Neural crest cell (in vitro differentiated cells): Measurements from ENCODE around the gene NUP210L. TPM values are rescaled to one million over a fixed set of nuclear protein-coding genes. Genes with fewer than 3 reads are reported as not detected.

Experiments used
- DNase-seq: peaks from one replicate; pipeline ENCODE4 v3.0.0; 2021; ENCODE audit warnings: low read depth, mixed read lengths, low spot score
- H3K27ac Mint-ChIP-seq: one replicate; pipeline ENCODE4 v1.8.0; 2021; ENCODE audit warnings: mild to moderate bottlenecking, mixed read lengths; ENCODE audit not compliant: unreplicated experiment
- H3K27me3 Mint-ChIP-seq: 2 replicates; pipeline ENCODE4 v1.8.0; 2021; ENCODE audit warnings: low read depth, mild to moderate bottlenecking, mixed read lengths
- H3K36me3 Mint-ChIP-seq: 2 replicates; pipeline ENCODE4 v1.8.0; 2021; ENCODE audit warnings: low read depth, mild to moderate bottlenecking, mixed read lengths
- H3K4me1 Mint-ChIP-seq: 2 replicates; pipeline ENCODE4 v1.8.0; 2021; ENCODE audit warnings: mixed read lengths
- H3K4me3 Mint-ChIP-seq: one replicate; pipeline ENCODE4 v1.8.0; 2021; ENCODE audit warnings: mild to moderate bottlenecking, mixed read lengths
- H3K9me3 Mint-ChIP-seq: 2 replicates; pipeline ENCODE4 v1.8.0; 2021; ENCODE audit warnings: mixed read lengths
- total RNA-seq: library from RNA; stranded (reverse); gene quantifications from 2 replicates; pipeline ENCODE4 v1.2.1, GENCODE V29; 2021
- TF ChIP-seq, protein P1 (sequence below): fragments of 200-600 bp; sonication (generic); conservative IDR thresholded peaks from 2 replicates; pipeline ENCODE4 v1.5.0; 2021; ENCODE audit warnings: antibody characterized with exemption, mild to moderate bottlenecking

Gene NUP210L
- total RNA-seq, 1 donor from 2014 or later = 0.05 TPM

DNA sequence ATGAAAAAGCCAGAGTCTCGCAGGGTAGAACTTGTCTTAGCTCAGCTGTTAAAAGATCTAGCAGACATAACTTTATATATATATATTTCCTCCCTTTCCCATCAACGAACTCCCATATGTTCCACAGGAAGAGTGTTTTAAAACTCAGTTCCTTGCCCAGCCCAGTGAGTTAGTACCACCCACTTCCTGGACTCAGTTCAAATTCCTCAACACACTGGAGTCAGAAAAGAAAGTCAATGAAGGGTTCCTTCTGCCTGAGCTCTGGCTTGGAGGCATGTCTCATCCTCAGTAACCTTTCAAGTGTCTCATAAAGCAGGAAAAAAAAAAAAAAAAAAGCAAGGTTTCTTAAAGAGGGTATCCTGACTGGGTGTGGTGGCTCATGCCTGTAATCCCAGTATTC lies 21.5 kb upstream of the NUP210L start:
- Mint-ChIP-seq H3K27ac (no peak overlapping the region), H3K27me3 (no peaks in the 10 kb centered on the region), H3K9me3 (no peaks in the 10 kb centered on the region), H3K4me1 (peaks cover 40% of the 10 kb centered on the region), H3K4me3 (peak overlapping the region; percentile 15), H3K36me3 (peaks cover 15% of the 10 kb centered on the region)
- TF ChIP-seq, protein P1, sequence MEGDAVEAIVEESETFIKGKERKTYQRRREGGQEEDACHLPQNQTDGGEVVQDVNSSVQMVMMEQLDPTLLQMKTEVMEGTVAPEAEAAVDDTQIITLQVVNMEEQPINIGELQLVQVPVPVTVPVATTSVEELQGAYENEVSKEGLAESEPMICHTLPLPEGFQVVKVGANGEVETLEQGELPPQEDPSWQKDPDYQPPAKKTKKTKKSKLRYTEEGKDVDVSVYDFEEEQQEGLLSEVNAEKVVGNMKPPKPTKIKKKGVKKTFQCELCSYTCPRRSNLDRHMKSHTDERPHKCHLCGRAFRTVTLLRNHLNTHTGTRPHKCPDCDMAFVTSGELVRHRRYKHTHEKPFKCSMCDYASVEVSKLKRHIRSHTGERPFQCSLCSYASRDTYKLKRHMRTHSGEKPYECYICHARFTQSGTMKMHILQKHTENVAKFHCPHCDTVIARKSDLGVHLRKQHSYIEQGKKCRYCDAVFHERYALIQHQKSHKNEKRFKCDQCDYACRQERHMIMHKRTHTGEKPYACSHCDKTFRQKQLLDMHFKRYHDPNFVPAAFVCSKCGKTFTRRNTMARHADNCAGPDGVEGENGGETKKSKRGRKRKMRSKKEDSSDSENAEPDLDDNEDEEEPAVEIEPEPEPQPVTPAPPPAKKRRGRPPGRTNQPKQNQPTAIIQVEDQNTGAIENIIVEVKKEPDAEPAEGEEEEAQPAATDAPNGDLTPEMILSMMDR = no peak
- no peak for DNase-seq

DNA sequence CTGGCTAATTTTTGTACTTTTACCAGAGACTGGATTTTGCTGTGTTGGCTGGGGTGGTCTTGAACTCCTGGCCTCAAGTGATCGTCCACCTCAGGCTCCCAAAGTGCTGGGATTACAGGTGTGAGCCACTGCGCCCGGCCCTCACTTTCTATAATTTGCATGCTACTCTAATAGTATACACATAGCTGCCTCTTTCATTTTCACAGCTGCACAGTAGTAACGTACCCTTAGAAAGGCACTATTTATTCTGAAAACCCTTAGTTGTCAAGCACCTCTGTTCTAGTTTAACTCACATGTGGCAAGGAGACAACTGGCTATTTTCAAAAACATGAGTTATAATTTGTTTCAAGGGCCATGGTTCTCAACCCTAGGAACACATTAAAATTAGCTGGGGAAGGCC lies 19.8 kb upstream of the NUP210L start:
- H3K27ac Mint-ChIP-seq = no peak overlapping the region
- no peak overlapping the region for H3K4me3 Mint-ChIP-seq
- H3K4me1 Mint-ChIP-seq = peaks cover 27% of the 10 kb centered on the region
- H3K9me3 Mint-ChIP-seq = no peaks in the 10 kb centered on the region
- H3K36me3 Mint-ChIP-seq = peaks cover 17% of the 10 kb centered on the region
- no peak for DNase-seq
- TF ChIP-seq, protein P1 = no peak
- no peaks in the 10 kb centered on the region for H3K27me3 Mint-ChIP-seq

DNA sequence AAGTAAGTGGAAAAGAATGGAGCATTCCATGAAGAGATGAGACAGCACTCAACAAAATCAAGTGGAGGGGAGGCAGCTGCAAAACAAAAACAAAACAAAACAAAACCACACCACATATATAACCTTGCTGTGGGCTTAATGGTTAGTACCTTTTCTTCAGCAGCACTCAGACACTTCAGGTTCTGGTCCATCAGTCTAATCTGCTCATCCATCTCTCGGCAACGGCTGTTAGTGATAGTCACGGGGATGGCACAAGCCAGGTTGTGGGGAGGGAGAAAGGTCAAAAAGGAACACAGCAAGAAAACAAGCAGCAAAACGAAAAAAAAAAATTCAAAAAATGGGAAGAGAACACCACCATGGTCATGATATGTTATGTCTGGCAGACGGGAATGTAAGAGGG lies 17.0 kb upstream of the NUP210L start:
- Mint-ChIP-seq H3K27ac (no peak overlapping the region), H3K9me3 (no peaks in the 10 kb centered on the region), H3K36me3 (peaks cover 21% of the 10 kb centered on the region), H3K4me1 (peaks cover 5% of the 10 kb centered on the region), H3K27me3 (no peaks in the 10 kb centered on the region), H3K4me3 (no peak overlapping the region)
- no peak for DNase-seq
- TF ChIP-seq, protein P1 = no peak

DNA sequence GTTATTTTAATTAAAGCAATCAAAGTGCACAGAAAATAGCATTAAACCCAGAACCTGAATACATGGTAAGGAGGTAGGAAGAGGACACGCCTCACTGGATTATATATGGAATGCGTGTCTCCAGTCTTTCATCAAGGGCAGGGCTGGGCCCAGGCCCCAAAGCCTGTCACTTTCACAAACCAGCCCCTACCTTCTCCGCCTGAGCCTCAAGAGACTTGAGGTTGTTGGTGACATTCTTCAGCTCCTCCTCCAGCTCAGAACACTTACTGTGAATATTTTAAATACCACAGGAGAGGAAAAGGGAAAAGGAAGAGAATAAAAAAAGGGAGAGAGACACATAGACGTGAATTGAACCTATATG lies 16.3 kb upstream of the NUP210L start:
- TF ChIP-seq, protein P1 = no peak
- H3K27me3 Mint-ChIP-seq = no peaks in the 10 kb centered on the region
- peaks cover 22% of the 10 kb centered on the region for H3K36me3 Mint-ChIP-seq
- H3K27ac Mint-ChIP-seq = no peak overlapping the region
- no peak overlapping the region for H3K4me3 Mint-ChIP-seq
- peaks cover 5% of the 10 kb centered on the region for H3K4me1 Mint-ChIP-seq
- DNase-seq = no peak
- H3K9me3 Mint-ChIP-seq = no peaks in the 10 kb centered on the region

DNA sequence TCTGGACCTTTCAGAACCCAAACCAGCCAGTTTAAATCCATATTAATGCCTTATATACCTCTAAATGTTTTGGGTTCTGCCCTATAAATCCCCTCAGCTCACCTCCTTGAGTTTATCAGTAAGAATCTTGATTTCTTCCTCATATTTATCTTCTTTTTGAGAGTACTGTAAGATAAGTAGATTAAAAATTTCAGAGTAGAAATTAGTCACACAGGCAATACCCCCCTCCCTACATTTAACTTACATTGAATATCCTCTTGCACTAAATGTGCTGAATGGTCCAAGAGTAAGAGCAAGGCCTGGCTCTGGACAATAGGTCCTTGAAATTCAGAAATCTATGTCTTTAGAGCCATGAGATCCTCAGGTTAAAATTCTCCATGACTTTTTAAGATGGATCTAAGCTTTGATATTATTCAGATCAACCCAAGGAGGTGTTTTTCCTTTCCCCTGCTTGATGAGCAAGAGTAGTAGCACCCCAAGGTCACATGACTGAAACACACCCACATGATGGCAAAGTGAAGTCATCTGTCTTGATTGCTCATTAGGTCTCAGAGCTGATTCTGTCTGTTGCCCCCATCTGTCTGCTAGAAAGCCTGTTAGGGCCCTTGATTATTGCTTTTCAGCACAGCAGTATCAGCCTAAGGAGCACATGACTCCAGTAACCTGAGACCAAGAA lies 15.8 kb upstream of the NUP210L start:
- peaks cover 5% of the 10 kb centered on the region for H3K4me1 Mint-ChIP-seq
- TF ChIP-seq, protein P1 = no peak
- no peaks in the 10 kb centered on the region for H3K9me3 Mint-ChIP-seq
- H3K27me3 Mint-ChIP-seq = no peaks in the 10 kb centered on the region
- no peak overlapping the region for H3K27ac Mint-ChIP-seq
- no peak overlapping the region for H3K4me3 Mint-ChIP-seq
- DNase-seq = no peak
- peaks cover 27% of the 10 kb centered on the region for H3K36me3 Mint-ChIP-seq
